Fibroblast of the aortic adventitia (primary cell): ENCODE measurements around the gene FIP1L1. TPM values are rescaled to one million over a fixed set of nuclear protein-coding genes. Genes with fewer than 3 reads are reported as not detected.
A peak's percentile ranks its signal among the peaks of the same experiment; 100 is the strongest.

Experiments used
- DNase-seq: peaks from one replicate; pipeline ENCODE4 v3.0.0-alpha.2; 2010; ENCODE audit warnings: low read depth
- H3K4me3 ChIP-seq: 2 replicates; pipeline ENCODE4 v1.5.1; 2011; ENCODE audit warnings: low read depth, mild to moderate bottlenecking, control low read depth, low read length, moderate library complexity
- CTCF ChIP-seq: IDR thresholded peaks from 2 replicates; pipeline ENCODE4 v1.5.1; 2011; ENCODE audit warnings: mild to moderate bottlenecking, low read length, control low read depth, inconsistent platforms; ENCODE audit not compliant: insufficient read depth
- total RNA-seq: library from RNA; depleted of rRNA; stranded (reverse); fragments of >200 nt; gene quantifications from 2 replicates; pipeline ENCODE4 v1.2.3, GENCODE V29; 2012; ENCODE audit warnings: low replicate concordance

FIP1L1 gene
- total RNA-seq, 1 donor = 115 TPM

- no peak for DNase-seq
- TF ChIP-seq CTCF = no peak
Observed at GRCh38 chr4:53431052-53431451, 53.6 kb downstream of the FIP1L1 start.

GRCh38 chr4:53432528-53433424, 55.3 kb downstream of the FIP1L1 start:
- DNase-seq = no peak
- no peak overlapping the region for H3K4me3 ChIP-seq
- TF ChIP-seq CTCF = no peak

More at GRCh38 chr4:53431052-53431451, 53.6 kb downstream of the FIP1L1 start:
- no peak overlapping the region for H3K4me3 ChIP-seq

- TF ChIP-seq CTCF = no peak
- no peak overlapping the region for H3K4me3 ChIP-seq
- DNase-seq = no peak
Observed at GRCh38 chr4:53436251-53436650, 58.8 kb downstream of the FIP1L1 start.

- no peak for TF ChIP-seq CTCF
- DNase-seq = no peak
- no peak overlapping the region for H3K4me3 ChIP-seq
Observed at GRCh38 chr4:53441564-53441963, 64.1 kb downstream of the FIP1L1 start.

- no peak overlapping the region for H3K4me3 ChIP-seq
- TF ChIP-seq CTCF = no peak
- DNase-seq = no peak
Observed at GRCh38 chr4:53444954-53445353, 67.5 kb downstream of the FIP1L1 start.

GRCh38 chr4:53450773-53451172, 73.3 kb downstream of the FIP1L1 start:
- H3K4me3 ChIP-seq = no peak overlapping the region
- peak; percentile 18 for DNase-seq
- no peak for TF ChIP-seq CTCF
